NB4 (cell line): ENCODE results near the gene CRIM1.

Experiments
- CTCF ChIP-seq: IDR thresholded peaks from one replicate; pipeline ENCODE4 v1.5.1; 2012; ENCODE audit warnings: low read depth, low read length
- MAX ChIP-seq: IDR thresholded peaks from 2 replicates; pipeline ENCODE4 v1.6.1; 2011; ENCODE audit warnings: low read depth, low read length
- POLR2A ChIP-seq: IDR thresholded peaks from 2 replicates; pipeline ENCODE4 v1.6.1; 2011; ENCODE audit warnings: mild to moderate bottlenecking; ENCODE audit not compliant: insufficient read length; ENCODE audit errors: extremely low read depth

GRCh38 chr2:36338124-36338826 is 17.3 kb upstream of the CRIM1 start:
- TF ChIP-seq POLR2A (no peak), CTCF (no peak), MAX (no peak)
